Right ventricle myocardium inferior (tissue), 1 donor: ENCODE data around the gene MNAT1. TPM values are rescaled to one million over a fixed set of nuclear protein-coding genes. Genes with fewer than 3 reads are reported as not detected.
"Not testable (repeated sequence)": the region's sequence is repeated elsewhere in the genome, so short reads cannot be mapped to it uniquely, and the experiment has no call there.

Source experiments
- ATAC-seq: fragments of 200-7000 bp; cut with Tn5 transposase; one replicate; pipeline ENCODE4 v1.9.1; 2020; ENCODE audit warnings: mild to moderate bottlenecking, moderate library complexity
- DNase-seq: peaks from one replicate; pipeline ENCODE4 v3.0.0; 2021; ENCODE audit errors: missing footprints
- intact Hi-C: fragments of 100-400 bp; cut with DNase I; formaldehyde crosslinking; loops from one replicate; pipeline ENCODE4 v1.11.0; 2022
- long read RNA-seq: library from polyadenylated mRNA; unstranded; transcript quantifications from one replicate; pipeline ENCODE4 v2.0.0, GENCODE V29; 2021
- total RNA-seq: library from RNA; stranded (reverse); fragmentation: NEBNext Ultra II Directional; extraction: Animal tissue kit (Norgen Biotek cat#: 25700); gene quantifications from one replicate; pipeline ENCODE4 v1.2.1, GENCODE V29; 2021
- donor health status: DM: no; HTN: yes; CAD: no; lungs with severe emphysema.

Gene MNAT1
- total RNA-seq: 25.7 TPM
- long read RNA-seq, transcript MNAT1-201 (8 exons, 2,635 nt): major isoform, 6 of 6 reads
- long read RNA-seq, partial matches to known transcripts: 0 of 6 reads
- long read RNA-seq, other reads (novel, unspliced or antisense): 0 of 6 reads

GRCh38 chr14:60734465-60735242 lies at the start of gene MNAT1:
TSS of gene MNAT1 (plus strand) at chr14:60734761. CDS start at chr14:60734863, 102 bp downstream.
- DNase-seq (peak; percentile 81), ATAC-seq (peak; percentile 92)
- intact Hi-C loops: loop anchor here (2.0 kb wide), 1 partner anchor 246 kb away; the partner anchor contains the start of genes SLC38A6 and TRMT5

DNA sequence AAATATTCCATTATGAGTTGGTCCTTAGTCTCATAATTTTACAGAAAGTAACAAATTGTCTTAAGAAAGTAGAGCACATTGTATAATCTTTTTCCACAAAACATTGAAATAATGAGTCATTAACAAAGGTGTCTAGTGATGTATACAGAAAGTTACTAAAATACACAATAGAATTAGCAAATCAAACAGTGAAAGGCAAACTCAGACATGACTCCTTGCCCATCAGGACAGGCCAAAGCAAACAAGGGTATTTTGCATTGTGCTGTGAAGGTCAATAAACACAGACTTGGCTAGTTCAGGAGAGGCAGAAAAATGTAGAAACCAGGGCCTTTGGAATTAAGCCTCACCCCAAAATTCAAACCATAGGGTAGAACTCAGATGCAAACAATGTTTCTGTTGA lies 47.7 kb upstream of the MNAT1 start:
- intact Hi-C loops: no loop called here
- DNase-seq: no peak
- ATAC-seq: no peak

DNA sequence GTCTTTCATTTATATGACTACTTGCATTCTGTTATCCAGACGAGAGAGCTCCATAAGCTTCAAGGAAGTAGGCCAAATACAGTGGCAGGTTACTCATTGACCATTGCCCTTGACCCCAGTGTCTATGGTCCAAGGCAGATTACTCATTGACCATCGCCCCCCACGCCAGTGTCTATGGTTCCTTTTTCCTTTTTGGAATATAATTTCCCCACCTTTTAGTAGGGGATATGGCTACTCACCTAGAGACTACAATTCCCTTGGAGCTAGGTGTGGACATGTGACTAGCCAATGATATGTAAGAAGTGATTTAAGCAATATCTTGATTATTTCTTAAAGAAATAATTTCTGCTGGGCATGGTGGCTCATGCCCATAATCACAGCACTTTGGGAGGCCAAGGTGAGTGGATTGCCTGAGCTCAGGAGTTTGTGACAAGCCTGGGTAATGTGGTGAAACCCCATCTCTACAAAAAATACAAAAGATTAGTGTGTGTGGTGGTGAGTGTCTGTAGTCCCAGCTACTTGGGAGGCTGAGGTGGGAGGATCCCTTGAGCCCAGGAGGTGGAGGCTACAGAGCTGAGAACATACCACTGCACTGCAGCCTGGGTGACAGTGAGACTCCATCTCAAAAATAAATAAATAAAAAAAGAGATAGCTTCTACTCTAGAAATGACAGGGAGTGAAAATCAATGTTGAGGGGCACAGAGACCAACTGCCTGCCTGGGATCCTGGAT lies 43.0 kb upstream of the MNAT1 start:
- ATAC-seq: no peak
- no peak for DNase-seq
- intact Hi-C loops: no loop called here

GRCh38 chr14:60695327-60695726 lies 39.2 kb upstream of the MNAT1 start:
- ATAC-seq: no peak
- no peak for DNase-seq
- intact Hi-C loops: no loop called here

DNA sequence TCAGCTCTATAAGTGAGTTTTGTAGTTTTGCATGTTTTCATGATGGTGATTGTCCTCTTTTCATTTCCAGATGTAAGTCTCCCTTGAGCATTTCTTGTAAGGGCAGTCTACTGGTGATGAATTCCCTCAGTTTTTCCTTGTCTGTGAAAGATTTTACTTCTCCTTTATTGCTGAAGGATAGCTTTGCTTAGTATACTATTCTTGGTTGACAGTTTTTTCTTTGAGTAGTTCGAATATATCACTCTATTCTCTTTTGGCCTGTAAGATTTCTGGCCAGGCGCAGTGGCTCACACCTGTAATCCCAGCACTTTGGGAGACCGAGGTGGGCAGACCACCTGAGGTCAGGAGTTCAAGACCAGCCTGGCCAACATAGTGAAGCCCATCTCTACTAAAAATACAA lies 34.0 kb upstream of the MNAT1 start:
- intact Hi-C loops: no loop called here
- ATAC-seq: no peak
- no peak for DNase-seq

DNA sequence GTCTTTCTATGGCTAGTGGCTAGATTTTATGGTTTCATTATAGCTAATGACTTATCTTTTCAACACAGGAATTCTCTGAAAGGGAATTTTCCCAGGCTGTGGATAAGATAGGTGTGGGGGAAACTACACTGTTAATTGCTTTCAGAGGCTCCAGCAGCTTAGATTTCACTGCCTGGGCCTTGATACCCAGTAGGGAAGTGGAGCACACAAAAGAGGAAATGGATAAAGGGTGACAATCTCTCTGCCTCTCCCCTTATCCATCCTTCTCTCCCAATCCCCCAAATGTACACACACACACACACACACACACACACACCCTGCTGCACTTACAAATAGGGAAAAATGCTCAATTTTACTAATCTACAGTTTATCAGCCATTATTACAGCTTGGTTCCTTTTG lies 29.5 kb upstream of the MNAT1 start:
- intact Hi-C loops: no loop called here
- no peak for DNase-seq
- ATAC-seq: no peak

DNA sequence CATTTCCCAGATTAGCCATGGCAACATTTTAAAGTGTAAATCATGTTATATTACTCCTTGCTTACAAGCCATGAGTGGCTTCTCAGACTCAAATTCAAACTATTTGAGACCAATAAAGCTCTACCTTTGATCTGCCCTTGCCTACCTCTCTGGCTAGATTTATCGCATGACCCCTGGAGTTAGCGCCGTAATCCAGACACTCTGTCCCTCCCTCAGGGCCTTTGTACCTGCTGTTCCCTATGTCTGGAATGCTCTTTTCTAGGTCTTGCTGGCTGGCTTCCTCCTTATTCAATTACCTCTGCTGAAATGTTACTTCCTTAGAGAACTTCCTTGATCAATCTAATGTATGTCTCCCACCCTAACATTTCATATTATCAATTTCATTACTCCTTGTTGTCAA lies 26.7 kb upstream of the MNAT1 start:
- intact Hi-C loops: no loop called here
- no peak for ATAC-seq
- DNase-seq: no peak

- intact Hi-C loops: no loop called here
- no peak for ATAC-seq
Observed at GRCh38 chr14:60710494-60710893, 24.1 kb upstream of the MNAT1 start.

GRCh38 chr14:60713513-60713912 lies 21.0 kb upstream of the MNAT1 start:
- intact Hi-C loops: no loop called here
- DNase-seq (no peak), ATAC-seq (no peak)

More at GRCh38 chr14:60710494-60710893, 24.1 kb upstream of the MNAT1 start:
- DNase-seq: no peak

GRCh38 chr14:60720391-60720790 lies 14.2 kb upstream of the MNAT1 start:
- ATAC-seq: no peak
- intact Hi-C loops: loop anchor here (5.0 kb wide), 1 partner anchor 262 kb away; the partner anchor contains the start of genes SLC38A6 and TRMT5
- no peak for DNase-seq

DNA sequence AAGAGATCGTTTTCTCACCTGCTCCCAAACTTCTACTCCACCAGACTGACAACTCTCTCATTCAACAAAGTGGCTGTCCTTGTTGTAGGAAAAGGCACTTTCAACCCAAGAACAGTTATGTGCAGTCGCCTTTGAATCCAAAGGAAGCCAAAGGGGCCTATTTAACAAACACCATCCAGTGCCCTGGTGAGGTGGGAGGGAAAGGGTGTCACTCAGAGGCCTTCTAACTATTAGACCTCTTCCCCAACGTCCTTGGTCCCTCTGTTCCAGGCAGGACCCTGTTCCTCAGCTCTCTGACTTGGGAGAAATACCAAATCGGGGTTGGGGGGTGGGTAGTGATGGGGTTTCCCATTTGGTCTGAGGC lies 13.6 kb upstream of the MNAT1 start:
- intact Hi-C loops: loop anchor here (5.0 kb wide), 1 partner anchor 261 kb away; the partner anchor contains the start of genes SLC38A6 and TRMT5
- ATAC-seq: no peak

DNA sequence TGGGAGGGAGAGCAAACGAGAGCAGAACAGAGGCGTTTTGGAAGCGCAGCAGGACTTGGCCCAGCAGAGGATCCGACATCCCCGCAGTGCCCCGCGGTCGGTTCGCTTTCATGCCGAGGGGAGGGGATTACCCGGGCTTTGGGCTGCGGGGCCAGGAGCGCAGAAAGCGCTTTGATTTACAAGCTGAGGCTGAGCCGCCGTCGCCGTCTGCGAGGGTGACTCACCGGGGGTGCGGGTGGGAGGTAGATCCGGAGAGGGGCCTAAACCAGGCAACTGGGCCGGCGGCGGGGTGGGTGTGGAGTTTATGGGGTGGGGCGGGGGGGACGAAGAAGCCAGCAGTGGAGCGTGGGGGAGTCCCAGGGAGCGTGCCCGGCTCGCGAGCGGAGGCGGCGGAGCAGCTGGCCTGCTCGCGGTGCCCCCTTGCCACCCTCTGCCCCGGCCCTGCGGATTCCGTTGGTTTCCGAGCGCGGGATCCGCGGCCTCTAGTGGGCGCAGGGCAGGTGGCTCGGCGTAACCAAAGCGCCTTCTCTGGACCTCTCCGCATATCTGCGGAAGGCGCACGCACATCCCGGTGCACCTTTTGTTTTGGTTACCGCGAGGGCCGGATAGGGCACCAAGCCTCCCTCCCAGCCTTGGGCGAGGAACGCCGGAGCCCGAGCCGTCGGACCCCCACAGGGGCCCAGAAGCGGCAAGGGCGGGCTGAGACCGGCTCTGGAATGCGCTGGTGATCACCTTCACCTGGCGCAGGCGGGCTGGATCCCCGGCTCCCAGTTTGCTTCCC lies 13.0 kb upstream of the MNAT1 start:
- intact Hi-C loops: loop anchor here (5.0 kb wide), 1 partner anchor 261 kb away; the partner anchor contains the start of genes SLC38A6 and TRMT5
- DNase-seq (no peak), ATAC-seq (peak; percentile 71)

More for the DNA sequence above, 13.6 kb upstream of the MNAT1 start:
- no peak for DNase-seq

- ATAC-seq (no peak), DNase-seq (no peak)
- intact Hi-C loops: loop anchor here (5.0 kb wide), 1 partner anchor 260 kb away; the partner anchor contains the start of genes SLC38A6 and TRMT5
Observed at GRCh38 chr14:60722107-60722356, 12.5 kb upstream of the MNAT1 start.

DNA sequence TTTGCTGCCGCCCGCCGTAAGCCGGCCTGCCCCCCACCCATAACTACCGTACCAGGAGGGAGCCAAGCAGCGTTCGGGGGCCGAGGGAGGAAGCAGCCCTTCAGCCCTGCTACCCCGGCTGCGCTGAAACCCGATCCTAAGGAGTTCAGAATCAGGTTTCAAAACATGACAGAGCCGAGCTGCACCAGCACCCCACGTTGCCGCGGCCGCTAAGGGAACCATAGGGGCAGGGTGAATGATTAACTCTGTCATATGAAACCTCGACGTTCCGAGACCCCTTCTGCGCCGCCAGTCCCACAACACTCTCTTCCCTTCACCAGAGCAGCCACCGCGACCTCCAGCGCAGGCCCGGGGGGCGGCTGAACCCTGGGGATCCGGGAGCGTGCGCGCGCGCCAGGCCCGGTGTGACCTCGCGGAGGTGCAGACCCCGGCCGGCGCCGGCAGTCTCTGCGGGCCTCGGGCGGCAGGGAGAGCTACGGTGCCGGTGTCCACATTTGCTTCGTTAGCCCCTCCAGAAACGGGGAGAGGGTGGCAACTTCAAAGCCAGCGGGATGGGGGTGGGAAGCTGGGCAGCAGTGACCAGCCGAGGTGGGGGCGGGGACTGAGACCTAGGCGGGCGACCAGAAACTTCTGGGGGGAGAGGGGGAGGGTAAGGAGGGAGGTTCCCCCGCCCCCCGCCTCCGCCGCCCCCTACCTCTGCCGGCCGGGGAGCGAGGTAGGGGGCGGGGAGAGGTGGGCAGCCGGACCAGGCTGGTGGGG lies 12.0 kb upstream of the MNAT1 start:
- intact Hi-C loops: loop anchor here (5.0 kb wide), 1 partner anchor 260 kb away; the partner anchor contains the start of genes SLC38A6 and TRMT5
- ATAC-seq: no peak

DNA sequence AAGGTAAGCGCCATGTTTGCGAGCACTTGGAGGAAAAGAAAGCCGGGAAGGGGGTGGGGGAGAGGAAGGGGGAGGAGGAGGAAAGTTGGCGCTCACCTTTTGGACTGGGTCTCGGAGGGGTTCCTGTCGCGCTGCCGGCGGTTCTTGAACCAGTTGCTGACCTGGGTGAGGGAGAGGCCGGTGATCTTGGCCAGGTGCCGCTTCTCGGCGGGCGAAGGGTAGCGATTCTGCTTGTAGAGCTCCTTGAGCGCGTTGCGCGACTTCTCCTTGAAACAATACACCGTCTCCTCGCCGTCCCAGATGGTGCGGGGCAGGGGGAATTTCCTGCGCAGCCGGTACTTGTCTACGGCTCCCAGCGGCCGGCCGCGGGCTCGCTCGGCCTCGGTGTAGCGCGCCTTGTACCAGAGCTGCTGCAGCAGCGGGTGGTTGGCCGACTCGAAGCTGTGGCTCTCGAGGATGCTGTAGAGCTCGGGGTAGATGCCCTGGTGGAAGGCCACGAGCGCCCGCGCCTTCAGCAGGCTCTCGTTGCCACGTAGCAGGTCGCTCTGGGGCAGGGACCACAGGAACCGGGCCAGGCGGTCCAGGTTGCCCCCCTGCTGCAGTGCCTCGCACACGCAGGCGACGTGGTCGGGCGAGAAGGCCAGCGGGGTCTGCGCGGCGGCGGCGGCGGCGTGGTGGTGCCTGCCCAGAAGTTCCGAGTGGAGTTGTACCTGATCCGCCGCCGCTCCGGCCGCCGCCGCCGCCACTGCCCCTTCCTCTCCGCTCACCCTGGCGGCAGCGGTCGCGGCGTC lies 11.2 kb upstream of the MNAT1 start:
- intact Hi-C loops: loop anchor here (5.0 kb wide), 1 partner anchor 259 kb away; the partner anchor contains the start of genes SLC38A6 and TRMT5
- DNase-seq: no peak
- peak; percentile 41 for ATAC-seq

More for the DNA sequence above, 12.0 kb upstream of the MNAT1 start:
- no peak for DNase-seq

DNA sequence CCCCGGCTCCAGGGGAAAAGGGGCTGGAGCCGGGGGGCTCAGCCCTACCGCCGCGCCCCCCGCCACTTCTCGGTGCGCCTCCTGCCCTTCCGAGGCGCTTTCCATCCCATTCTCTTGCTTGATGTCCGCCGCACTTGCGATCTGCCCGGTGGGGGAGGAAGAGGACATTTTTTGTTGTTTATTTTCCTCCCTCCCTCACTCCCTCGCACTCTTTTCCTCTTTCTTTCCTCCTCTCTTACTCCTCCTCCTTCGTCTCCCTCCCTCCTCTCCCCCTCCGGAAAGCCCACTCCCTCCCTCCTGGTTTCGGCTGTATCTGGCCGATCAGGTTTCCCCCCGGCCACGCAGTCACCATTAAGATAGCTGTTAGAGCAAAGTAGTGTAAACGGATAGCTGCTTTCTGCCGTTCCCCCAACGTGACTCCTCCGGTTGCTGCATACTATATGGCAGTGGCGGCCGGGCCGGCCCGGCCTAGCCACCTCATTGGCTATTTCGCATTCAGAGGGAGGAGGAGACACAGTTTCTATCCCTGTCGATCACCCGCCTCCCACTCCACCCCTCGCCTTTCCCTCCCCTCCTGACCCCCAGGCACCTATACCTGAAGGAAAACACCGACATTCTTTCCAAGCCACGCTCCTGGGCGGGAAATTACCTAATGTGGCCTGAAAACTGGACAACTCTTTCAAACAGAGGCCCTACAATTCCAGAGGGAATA lies 10.5 kb upstream of the MNAT1 start, which contains the start of gene SIX4:
Gene SIX4 (minus strand): TSS at position 445 of the 712 bp plus-strand sequence. CDS start 277 bp downstream, at position 168.
- ATAC-seq: peak; percentile 90
- intact Hi-C loops: loop anchor here (5.0 kb wide), 1 partner anchor 258 kb away; the partner anchor contains the start of genes SLC38A6 and TRMT5
- peak; percentile 75 for DNase-seq

GRCh38 chr14:60731291-60731690 lies 3.3 kb upstream of the MNAT1 start:
- ATAC-seq, intact Hi-C loops, DNase-seq: not testable (repeated sequence)
